Mesodermal cell (in vitro differentiated cells): ENCODE measurements around the gene ZNF827.

Experiments used
- H3K27ac ChIP-seq: 2 replicates; pipeline ENCODE4 v1.7.0; 2013; ENCODE audit warnings: mild to moderate bottlenecking, low read depth, low read length, moderate library complexity; ENCODE audit not compliant: severe bottlenecking
- H3K36me3 ChIP-seq: 2 replicates; pipeline ENCODE4 v1.7.1; 2013; ENCODE audit warnings: mild to moderate bottlenecking, low read length, moderate library complexity; ENCODE audit not compliant: control insufficient read depth, insufficient read depth
- H3K4me1 ChIP-seq: one replicate; pipeline ENCODE4 v1.7.1; 2013; ENCODE audit warnings: mild to moderate bottlenecking, low read length; ENCODE audit not compliant: insufficient read depth, control insufficient read depth, poor library complexity, severe bottlenecking
- H3K4me3 ChIP-seq: 2 replicates; pipeline ENCODE4 v1.7.0; 2013; ENCODE audit warnings: low read length, control low read depth, mild to moderate bottlenecking; ENCODE audit not compliant: insufficient read depth, poor library complexity, severe bottlenecking; ENCODE audit errors: extremely low read depth
- H3K9me3 ChIP-seq: 2 replicates; pipeline ENCODE4 v1.7.1; 2013; ENCODE audit warnings: mild to moderate bottlenecking, low read length, moderate library complexity; ENCODE audit not compliant: control insufficient read depth
- WGBS, 2 experiments: methylation state at CpG; one replicate each; pipeline ENCODE4 v1.1.5; 2013; ENCODE audit warnings: missing lambda C conversion rate in 2 of 2; ENCODE audit not compliant: insufficient coverage in 2 of 2; 5-methylcytosine and 5-hydroxymethylcytosine counted together

The ZNF827 gene

DNA sequence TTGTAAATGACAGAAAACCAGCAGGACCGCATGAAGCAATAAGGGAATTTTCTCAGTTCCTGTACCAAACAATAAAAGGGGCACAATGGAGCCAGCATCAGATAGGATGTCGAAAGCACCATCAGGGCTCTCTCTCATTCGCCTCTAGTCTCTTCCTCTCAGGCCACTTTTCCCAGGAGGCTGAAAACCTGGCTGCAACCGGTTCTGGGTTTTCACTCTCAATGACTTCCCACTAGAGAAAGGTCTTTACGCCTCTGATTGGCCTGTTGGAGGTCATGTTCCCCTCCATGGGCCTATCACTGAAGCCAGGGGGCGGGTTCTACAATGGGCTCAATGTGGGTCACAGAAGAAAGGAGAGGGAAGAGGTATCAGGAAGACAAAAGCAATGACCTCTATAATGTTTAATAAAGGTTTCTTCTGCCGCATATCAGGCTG is 29.3 kb downstream of the ZNF827 start:
- no peak overlapping the region for H3K4me3 ChIP-seq
- H3K4me1 ChIP-seq, result peaks cover 5% of the 10 kb centered on the region
- 79 to 83% methylated on average over 5 to 6 of the region's 7 CpGs for WGBS, 2 experiments
- no peaks in the 10 kb centered on the region for H3K36me3 ChIP-seq
- no peaks in the 10 kb centered on the region for H3K9me3 ChIP-seq
- peak overlapping the region; percentile 17 for H3K27ac ChIP-seq

DNA sequence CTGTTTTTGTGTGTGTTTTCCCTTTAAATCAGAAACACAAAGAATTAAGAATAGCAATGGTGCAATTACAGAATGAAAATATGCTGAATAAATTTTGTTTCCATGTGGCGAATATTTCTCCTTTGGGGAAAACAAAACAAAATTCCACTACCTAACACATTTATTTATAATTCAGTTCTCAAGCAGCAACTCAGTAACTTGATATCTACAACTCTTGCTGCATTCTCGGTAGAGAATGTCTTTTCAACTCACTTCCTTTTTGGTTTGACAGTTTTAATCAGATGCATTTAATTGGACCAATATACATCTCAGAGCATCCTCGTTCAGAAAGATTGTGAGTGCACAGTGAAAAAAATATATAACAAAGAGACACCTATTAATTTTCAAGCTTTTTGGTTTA is 30.8 kb downstream of the ZNF827 start:
- no peak overlapping the region for H3K4me3 ChIP-seq
- WGBS, 2 experiments, result no CpG with 5 or more reads among the region's 3 CpGs

DNA sequence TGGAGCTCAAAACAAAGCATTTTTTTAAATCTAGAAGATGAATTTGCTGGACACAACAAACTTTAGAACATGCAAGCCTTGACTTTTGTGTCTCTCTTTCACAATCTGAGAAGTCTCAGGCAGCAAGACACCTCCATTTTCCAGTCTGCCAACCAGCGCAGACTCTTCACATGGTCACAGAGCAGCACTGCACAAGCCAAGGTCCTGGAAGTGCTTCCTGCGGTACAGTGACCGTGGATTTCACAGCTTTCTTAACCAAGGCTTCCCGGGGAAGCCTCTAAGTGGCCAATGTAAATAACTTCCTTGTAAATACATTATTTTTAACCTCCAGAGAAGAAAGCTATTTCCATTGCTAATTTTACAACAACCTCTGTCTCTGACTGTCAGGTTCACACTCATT is 31.2 kb downstream of the ZNF827 start:
- WGBS, 2 experiments, result 53 to 65% methylated on average over 4 of the region's 4 CpGs
- no peaks in the 10 kb centered on the region for H3K9me3 ChIP-seq
- peaks cover 11% of the 10 kb centered on the region for H3K36me3 ChIP-seq
- no peak overlapping the region for H3K27ac ChIP-seq
- peaks cover 5% of the 10 kb centered on the region for H3K4me1 ChIP-seq
- no peak overlapping the region for H3K4me3 ChIP-seq

More for the DNA sequence above, 30.8 kb downstream of the ZNF827 start:
- Histone ChIP-seq H3K27ac (no peak overlapping the region), H3K36me3 (peaks cover 6% of the 10 kb centered on the region), H3K4me1 (peaks cover 5% of the 10 kb centered on the region), H3K9me3 (no peaks in the 10 kb centered on the region)

DNA sequence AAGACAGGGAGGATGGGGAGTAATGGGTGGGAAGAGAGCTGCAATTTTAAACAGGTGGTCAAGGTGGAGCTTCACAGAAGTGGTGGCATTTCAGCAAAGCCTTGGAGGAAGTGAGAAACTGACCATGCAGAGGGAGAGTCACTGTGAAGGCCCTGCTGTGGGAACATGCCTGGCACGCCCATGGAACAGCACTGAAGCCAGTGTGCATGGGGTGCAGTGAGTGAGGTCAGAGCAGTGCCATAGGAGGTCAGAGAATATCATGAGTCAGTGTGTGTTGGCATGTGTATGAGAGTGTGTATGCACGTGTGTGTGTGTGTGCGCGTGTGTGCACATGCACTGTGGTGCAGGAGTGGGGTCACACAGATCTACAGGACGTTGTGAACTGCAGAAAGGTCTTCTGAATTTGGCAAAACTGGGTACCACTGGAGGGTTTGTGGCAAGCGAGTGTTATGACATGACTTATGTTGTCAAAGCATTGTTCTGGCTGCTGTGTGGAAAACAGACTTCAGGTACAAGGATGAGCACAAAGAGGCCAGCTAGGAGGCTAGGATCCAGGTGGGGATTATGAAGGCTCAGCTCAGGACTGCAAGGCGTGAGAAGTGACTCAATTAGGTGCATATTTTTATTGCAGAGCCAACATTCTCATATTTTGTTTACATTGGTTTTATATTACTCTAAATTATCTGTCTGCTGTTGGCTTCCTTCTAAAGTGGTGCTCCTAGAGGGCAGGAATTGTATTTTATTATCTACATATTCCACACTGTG is 34.0 kb downstream of the ZNF827 start:
- 95 to 99% methylated on average over 6 of the region's 7 CpGs for WGBS, 2 experiments
- H3K27ac ChIP-seq, result no peak overlapping the region
- no peak overlapping the region for H3K4me3 ChIP-seq
- peaks cover 33% of the 10 kb centered on the region for H3K36me3 ChIP-seq
- H3K9me3 ChIP-seq, result no peaks in the 10 kb centered on the region
- H3K4me1 ChIP-seq, result peaks cover 5% of the 10 kb centered on the region

DNA sequence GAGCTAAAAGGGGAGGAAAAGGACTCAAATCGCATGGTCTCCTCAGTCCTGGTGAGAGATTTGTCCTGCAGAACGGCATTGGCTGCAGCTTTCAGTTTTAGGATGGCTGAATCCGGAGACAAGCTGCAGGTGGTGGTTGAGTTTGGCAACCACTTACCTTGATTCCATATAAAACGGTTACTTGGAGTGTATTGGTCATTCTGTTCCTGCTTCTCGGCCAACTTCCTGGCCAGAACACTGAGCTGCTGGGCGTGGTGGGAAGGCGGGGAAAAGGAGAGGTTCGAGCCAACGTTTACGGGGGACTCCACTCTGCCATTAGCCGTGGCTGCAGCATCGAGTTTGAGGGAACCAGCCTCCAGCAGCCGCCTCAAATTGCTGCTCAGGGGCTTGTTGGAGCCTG is 36.1 kb downstream of the ZNF827 start:
- H3K36me3 ChIP-seq, result peaks cover 43% of the 10 kb centered on the region

DNA sequence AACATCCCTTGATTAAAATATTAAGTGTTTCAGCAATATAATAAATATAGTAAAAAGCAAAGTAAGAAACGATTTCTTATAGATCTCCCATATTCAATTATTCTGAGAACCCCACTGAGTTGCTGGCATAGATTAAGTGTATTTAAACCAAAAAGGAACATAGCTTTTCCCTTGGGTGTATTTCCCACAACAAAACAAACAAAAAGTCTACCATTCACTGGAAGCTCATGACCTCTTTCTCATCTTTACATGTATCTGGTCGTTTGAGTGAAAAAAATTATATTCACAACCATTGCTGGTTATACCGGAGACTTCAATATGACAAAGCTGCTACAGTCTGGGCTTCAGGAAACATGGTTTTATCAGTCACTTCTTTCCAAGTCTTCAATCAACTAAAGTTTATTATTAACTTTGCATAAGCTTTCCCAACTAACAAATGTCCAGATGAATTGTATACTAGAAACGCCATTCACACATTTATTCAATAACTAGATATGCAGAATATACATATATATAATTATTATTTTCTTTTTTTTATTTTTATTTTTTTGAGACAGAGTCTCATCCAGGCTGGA is 38.6 kb downstream of the ZNF827 start:
- H3K4me3 ChIP-seq, result no peak overlapping the region
- no peaks in the 10 kb centered on the region for H3K4me1 ChIP-seq
- peaks cover 43% of the 10 kb centered on the region for H3K36me3 ChIP-seq
- no peak overlapping the region for H3K27ac ChIP-seq
- H3K9me3 ChIP-seq, result no peaks in the 10 kb centered on the region
- WGBS, 2 experiments, result 91% methylated on average over 2 of the region's 4 CpGs; no CpG with 5 or more reads in 1 of the 2 experiments

More for the DNA sequence above, 36.1 kb downstream of the ZNF827 start:
- Histone ChIP-seq H3K27ac (no peak overlapping the region), H3K9me3 (no peaks in the 10 kb centered on the region), H3K4me3 (no peak overlapping the region), H3K4me1 (peaks cover under 1% of the 10 kb centered on the region)
- WGBS, 2 experiments, result 97 to 100% methylated on average over 8 to 13 of the region's 13 CpGs

DNA sequence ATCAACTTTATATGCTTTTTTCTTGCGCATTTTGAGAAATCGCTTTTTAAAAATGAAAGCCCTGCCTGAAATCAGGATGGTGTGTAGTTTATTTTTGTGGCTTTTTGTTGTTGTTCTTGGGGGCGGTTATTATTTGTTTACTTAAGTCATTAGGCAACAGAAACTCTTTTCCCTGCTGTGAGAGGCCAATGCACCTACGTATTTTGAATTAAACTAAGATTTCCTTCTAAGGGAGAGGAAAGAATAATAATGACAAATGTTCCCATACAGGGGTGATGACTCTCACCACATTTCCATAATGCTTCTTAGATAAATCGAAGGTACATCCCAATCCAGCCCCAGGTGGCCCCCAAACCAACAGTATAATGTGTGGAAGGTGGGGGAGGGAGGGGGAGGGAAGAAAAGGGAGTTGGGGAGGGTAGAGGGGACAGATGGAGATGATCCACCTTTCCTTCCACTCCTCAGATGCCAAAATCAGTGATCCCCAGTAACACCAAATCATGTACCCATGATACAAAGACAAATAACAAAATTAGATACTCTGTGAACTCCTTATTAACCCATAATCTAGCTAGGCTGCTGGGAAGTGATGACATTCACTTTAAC is 39.6 kb downstream of the ZNF827 start:
- WGBS, 2 experiments, result no CpG with 5 or more reads among the region's 5 CpGs
- no peaks in the 10 kb centered on the region for H3K4me1 ChIP-seq
- H3K9me3 ChIP-seq, result no peaks in the 10 kb centered on the region
- H3K27ac ChIP-seq, result no peak overlapping the region
- no peak overlapping the region for H3K4me3 ChIP-seq
- peaks cover 45% of the 10 kb centered on the region for H3K36me3 ChIP-seq

DNA sequence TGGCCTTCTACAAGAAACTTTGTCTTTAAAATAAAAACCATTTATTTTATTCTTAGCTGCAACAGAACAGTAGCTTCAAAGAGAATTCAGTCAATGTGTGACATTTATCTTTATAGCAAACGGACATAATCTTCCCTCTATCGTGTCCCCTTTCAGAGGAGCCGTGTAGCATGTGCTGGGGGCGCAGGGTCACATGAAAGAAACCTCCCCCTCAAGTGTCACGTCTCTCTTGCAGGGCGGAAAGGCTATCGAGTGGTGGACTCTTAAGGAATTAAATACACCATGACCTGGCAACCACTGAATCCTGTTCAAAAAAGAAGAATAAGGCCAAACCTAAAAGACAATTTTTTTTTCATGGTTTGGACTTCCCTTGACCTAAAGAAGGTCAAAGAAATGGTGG is 40.2 kb downstream of the ZNF827 start:
- H3K36me3 ChIP-seq, result peaks cover 45% of the 10 kb centered on the region
- WGBS, 2 experiments, result 92 to 93% methylated on average over 3 to 6 of the region's 7 CpGs

DNA sequence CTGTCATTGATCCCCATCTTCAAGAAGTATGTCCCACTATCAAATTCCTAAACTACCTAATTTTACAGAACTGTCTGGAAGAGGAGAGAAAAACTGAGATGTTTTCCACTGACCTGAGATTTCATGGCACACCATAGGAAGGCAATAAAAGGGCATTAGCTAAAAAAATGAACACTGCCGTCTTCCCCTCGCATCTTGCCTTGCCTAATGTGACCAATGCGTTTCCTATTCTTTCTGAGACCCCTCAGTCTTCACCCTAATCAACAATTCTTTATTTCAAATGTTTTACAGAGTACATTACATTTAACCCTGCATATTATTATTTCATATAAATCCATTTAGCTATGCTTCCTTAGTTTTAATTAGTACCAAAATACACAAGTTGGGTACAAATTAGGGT is 43.6 kb downstream of the ZNF827 start:
- Histone ChIP-seq H3K36me3 (peaks cover 22% of the 10 kb centered on the region), H3K4me3 (no peak overlapping the region), H3K27ac (no peak overlapping the region), H3K9me3 (no peaks in the 10 kb centered on the region), H3K4me1 (no peaks in the 10 kb centered on the region)
- 95 to 97% methylated on average over 3 of the region's 3 CpGs for WGBS, 2 experiments

More for the DNA sequence above, 40.2 kb downstream of the ZNF827 start:
- Histone ChIP-seq H3K4me1 (no peaks in the 10 kb centered on the region), H3K9me3 (no peaks in the 10 kb centered on the region), H3K27ac (no peak overlapping the region), H3K4me3 (no peak overlapping the region)

DNA sequence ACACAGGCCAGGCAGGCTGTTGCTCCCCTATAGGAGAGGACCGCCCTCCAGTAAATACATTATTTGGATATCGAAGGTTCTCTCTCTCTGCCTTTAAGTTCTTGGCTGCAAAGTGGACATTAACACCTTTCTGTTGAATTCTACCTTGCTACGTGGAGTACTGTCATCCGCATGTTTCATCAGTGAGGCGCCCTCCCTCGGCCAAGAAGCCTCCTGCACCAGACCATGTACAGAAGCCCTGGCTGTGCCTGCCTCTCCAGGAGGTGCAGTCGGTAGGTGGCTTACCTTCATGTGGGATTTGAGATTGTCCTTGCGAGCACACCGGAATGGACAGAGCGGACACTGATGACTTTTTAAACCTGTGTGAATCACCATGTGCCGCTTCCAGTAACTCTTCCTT is 46.7 kb downstream of the ZNF827 start:
- WGBS, 2 experiments, result 89 to 93% methylated on average over 8 to 10 of the region's 11 CpGs
- peaks cover 23% of the 10 kb centered on the region for H3K36me3 ChIP-seq

DNA sequence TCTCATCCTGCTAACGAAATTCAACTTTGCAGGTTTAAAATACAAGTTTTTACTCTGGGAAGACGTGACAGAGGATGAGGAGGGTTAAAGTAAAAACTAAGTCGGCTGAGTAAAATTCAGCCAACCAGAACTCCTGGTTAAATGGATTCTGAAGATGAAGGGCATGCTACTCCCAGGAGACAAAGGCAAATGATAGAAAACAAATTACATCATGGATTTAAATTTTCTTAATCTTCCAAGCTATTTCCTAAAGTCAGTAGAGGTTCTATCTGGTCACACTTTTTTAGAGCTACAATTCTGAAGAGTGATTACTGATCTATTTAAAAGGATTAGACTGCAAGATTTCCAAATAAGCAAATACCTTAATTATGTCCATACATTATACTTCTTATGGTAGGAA is 47.9 kb downstream of the ZNF827 start:
- Histone ChIP-seq H3K4me1 (no peaks in the 10 kb centered on the region), H3K4me3 (no peak overlapping the region), H3K9me3 (no peaks in the 10 kb centered on the region), H3K36me3 (peaks cover 29% of the 10 kb centered on the region), H3K27ac (no peak overlapping the region)
- 90 to 100% methylated on average over 2 to 3 of the region's 3 CpGs for WGBS, 2 experiments

More for the DNA sequence above, 46.7 kb downstream of the ZNF827 start:
- Histone ChIP-seq H3K4me3 (no peak overlapping the region), H3K9me3 (no peaks in the 10 kb centered on the region), H3K27ac (no peak overlapping the region), H3K4me1 (no peaks in the 10 kb centered on the region)
